H4 (cell line): ENCODE data around the gene SETDB1. TPM values are rescaled to one million over a fixed set of nuclear protein-coding genes. Genes with fewer than 3 reads are reported as not detected.

Source experiments
- DNase-seq: peaks from one replicate; pipeline ENCODE4 v3.0.0-alpha.2; 2015; ENCODE audit warnings: low spot score
- total RNA-seq: library from RNA; depleted of rRNA; stranded (reverse); fragments of >200 nt; shearing (Covaris generic); gene quantifications from 2 replicates; pipeline ENCODE4 v1.2.3, GENCODE V29; 2014

The SETDB1 gene
- total RNA-seq, 1 experiment from 2014 or later = 26.2 TPM

- peak; percentile 44 for DNase-seq
Observed at GRCh38 chr1:150974580-150975478, 48.7 kb downstream of the SETDB1 start, which contains the start of gene CERS2. Gene CERS2, minus strand, starts transcription at chr1:150974835. Its CDS starts 5,745 bp downstream, at chr1:150969090.

DNA sequence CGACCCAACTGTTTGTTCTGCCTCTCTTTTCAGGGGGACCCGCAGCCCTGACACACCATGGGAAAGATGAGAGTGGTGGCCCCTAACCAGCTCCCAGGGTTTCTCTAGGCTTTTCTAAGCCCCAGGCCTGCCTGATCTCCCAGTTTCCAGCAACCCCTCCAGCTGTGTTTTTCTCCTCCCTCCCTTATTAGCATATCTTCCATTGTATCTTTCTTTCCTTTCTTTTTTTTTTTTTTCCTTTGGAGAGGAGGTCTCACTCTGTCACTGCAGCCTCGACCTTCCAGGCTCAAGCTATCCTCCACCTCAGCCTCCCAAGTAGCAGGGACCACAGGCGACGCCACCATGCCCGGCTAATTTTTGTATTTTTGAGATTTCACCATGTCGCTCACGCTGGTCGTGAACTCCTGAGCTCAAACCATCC lies 50.2 kb downstream of the SETDB1 start:
- no peak for DNase-seq

GRCh38 chr1:150976879-150977694 lies 50.9 kb downstream of the SETDB1 start:
- DNase-seq = peak; percentile 95

DNA sequence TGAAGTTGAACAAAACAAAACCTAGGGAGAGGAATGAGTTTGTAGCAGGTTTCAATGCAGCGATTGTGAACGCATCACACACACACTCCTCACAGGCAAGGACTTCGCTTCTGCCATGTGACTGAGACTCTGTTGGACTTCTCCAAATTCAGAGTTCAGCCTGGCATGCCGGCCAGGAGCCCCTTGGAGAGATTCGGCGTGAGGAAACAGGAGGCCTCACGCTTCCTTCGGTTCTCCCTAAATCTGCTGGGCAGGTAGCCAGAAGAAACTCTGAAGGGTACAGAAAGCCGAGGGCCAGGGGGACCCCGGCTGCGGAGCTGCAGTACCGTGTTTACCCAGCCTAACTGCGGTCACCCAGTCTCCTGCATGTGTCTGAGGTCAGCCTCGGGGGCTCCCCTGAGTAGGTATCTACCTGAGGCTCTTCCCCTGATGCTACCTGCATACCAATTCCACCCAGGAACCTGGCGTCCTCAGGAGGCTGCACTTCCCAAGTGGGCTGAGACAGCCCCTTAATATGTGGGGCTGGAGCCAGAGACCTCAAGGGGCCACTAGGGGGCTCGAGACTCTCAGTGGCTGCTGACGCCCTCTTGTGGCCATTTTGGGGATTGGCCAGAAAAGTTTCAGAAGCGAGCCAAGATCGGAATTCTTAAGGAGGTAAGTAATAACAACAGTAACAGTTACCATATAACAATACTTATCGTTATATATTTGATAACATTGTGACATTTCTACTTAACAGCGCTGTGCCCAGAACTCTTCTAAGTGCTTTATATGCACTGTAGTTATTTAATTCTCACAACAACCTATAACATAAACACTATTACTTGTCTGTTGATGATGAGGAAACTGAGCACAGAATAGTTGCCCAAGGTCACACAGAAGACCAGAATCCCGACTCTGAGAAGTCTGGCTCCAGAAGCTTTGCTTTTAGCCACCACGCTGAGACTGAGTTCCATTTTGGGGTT lies 53.2 kb downstream of the SETDB1 start:
- peak; percentile 65 for DNase-seq

GRCh38 chr1:150981177-150981804 lies 55.1 kb downstream of the SETDB1 start:
- no peak for DNase-seq

- DNase-seq = no peak
Observed at GRCh38 chr1:150981805-150982712, 55.9 kb downstream of the SETDB1 start, which contains the start of gene ANXA9. Gene ANXA9, plus strand, starts transcription at chr1:150982292. Its CDS starts 814 bp downstream, at chr1:150983106.

- no peak for DNase-seq
Observed at GRCh38 chr1:150985179-150985825, 59.1 kb downstream of the SETDB1 start.

DNA sequence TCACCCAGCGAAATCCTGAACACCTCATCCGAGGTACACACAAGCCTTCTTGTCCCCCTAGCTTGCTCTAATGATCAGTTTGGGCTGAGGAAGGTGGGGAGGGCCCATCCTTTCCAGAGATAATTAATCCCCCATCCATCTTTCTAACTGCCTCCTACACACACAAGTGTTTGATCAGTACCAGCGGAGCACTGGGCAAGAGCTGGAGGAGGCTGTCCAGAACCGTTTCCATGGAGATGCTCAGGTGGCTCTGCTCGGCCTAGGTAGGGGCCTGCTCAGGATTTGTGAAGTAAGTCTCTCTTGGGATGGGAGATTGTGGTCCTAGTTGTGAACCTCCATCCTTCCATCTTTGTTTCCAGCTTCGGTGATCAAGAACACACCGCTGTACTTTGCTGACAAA lies 61.8 kb downstream of the SETDB1 start:
- no peak for DNase-seq

DNA sequence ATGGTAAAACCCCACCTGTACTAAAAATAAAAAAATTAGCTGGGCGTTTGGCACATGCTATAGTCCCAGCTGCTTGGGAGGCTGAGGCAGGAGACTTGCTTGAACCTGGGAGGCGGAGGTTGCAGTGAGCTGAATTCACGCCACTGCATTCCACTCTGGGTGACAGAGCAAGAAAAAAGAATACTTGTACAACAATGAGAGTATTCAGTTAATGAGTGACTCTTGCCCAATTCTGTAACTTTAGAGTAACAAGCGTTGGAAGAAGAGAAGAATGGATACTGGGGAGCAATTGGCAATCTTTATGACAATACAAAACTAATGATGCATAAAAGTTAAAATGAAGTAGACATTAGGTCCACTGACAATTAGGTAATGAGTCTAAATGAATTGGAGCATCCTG lies 66.5 kb downstream of the SETDB1 start:
- no peak for DNase-seq

- no peak for DNase-seq
Observed at GRCh38 chr1:150994248-150994647, 68.1 kb downstream of the SETDB1 start.

- no peak for DNase-seq
Observed at GRCh38 chr1:150995460-150995859, 69.3 kb downstream of the SETDB1 start.

DNA sequence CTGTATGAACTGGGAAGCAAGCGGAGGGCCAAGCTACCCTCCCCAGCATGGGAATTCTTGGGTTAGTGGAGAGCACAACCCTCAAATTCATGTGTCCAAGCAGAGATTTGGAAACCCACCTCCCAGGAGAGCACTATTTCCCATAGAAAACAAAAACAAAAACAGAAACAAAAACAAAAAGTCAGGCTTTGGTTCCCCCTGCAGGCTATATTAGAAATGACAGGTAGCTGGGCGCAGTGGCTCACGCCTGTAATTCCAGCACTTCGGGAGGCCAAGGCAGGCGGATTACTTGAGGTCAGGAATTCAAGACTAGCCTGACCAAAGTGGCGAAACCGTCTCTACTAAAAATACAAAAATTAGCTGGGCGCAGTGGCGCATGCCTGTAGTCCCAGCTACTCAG lies 69.7 kb downstream of the SETDB1 start:
- no peak for DNase-seq

GRCh38 chr1:150997126-150997872 lies 71.1 kb downstream of the SETDB1 start:
- DNase-seq = no peak

DNA sequence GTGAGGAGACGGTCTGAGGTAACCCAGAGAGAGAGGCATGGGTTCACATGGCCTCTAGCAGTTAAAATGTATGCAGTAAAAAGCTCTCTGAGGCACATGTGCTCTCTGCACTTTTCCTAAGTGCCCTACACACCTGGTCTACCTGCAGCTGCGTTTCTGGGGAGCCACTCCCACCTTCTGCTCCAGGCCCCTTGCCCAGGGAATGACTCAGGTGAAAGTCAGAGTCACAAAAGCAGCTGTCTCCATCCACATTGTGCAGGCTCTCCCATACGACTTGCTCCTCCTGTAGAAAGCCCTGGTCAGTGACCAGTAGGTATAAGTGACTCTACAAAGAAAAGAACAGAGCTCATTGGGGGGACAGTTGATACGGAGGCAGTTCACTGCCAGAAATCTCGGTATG lies 71.8 kb downstream of the SETDB1 start:
- DNase-seq = no peak

- DNase-seq = peak; percentile 80
Observed at GRCh38 chr1:150999051-150999674, 73.0 kb downstream of the SETDB1 start.

- DNase-seq = no peak
Observed at GRCh38 chr1:150999926-151000325, 73.8 kb downstream of the SETDB1 start.

DNA sequence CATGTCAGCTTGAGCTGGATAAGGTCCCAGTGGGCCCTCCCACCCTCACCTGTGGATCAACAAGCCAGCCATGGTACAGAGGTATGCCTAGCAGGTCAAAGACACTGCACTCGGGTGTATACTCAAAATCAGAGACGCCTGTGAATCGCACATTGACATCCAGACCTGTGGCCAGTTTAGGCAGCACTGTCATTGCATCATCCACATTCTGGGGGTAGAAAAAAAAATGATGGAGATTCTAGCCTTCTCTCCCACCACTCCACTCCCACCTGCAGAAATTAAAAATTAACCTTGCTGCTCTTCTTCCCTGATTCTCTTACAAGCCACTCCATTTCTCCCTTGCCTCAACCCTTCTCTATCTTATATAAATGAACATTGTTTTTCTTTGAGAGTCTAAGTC lies 74.2 kb downstream of the SETDB1 start:
- no peak for DNase-seq

DNA sequence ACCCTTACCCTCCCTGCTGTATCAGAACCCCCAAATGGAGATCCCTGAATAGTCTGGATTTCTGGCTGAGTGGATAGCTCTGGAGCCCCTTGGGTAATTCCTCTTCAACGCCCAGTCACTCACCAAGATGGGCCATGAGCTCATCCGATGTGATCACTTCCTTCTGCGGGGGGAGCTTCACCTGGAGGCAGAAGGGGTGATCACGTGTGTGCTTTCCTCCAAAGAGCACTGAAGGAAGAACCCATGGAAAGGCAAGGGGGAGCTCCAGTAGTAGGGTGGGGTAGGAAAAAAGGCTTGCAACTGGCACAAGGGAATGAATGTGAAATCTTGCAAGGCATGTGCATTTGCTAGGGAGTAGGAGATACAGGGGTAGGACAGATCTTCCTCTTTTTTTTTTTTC lies 75.4 kb downstream of the SETDB1 start:
- DNase-seq = no peak
